CD4-positive, alpha-beta memory T cell (primary cell): ENCODE results near the gene CACNA1G. TPM values are rescaled to one million over a fixed set of nuclear protein-coding genes. Genes with fewer than 3 reads are reported as not detected.

Experiments used
- CTCF ChIA-PET: fragments of 350-600 bp; sonication (Branson Sonifier 250); formaldehyde crosslinking; loops from one replicate; lab custom pipeline; 2021; ENCODE audit warnings: inconsistent platforms; ENCODE audit not compliant: partially characterized antibody; lab: Charles Lee
- POLR2A ChIA-PET: fragments of 350-600 bp; sonication (Branson Sonifier 250); formaldehyde crosslinking; loops from one replicate; lab custom pipeline; 2021; ENCODE audit not compliant: partially characterized antibody; lab: Charles Lee
- DNase-seq, 5 donors: peaks; one replicate each; pipeline versions ENCODE4 v3.0.0 to v3.0.0-alpha.2; 2020 to 2022; ENCODE audit warnings: mixed read lengths in 1 of 5
- H3K27ac ChIP-seq: one replicate; pipeline ENCODE4 v1.7.0; 2013; ENCODE audit warnings: low read depth, low read length
- H3K27me3 ChIP-seq: 2 replicates; pipeline ENCODE4 v1.7.0; 2013; ENCODE audit warnings: mild to moderate bottlenecking, low read length, moderate library complexity; ENCODE audit not compliant: insufficient read depth
- H3K36me3 ChIP-seq: 2 replicates; pipeline ENCODE4 v1.7.0; 2013; ENCODE audit warnings: mild to moderate bottlenecking, low read length, moderate library complexity; ENCODE audit not compliant: insufficient read depth
- H3K4me1 ChIP-seq: 2 replicates; pipeline ENCODE4 v1.7.0; 2013; ENCODE audit warnings: mild to moderate bottlenecking, low read length, moderate library complexity; ENCODE audit not compliant: insufficient read depth
- H3K4me3 ChIP-seq, 2 donors: one replicate each; pipeline ENCODE4 v1.7.0; 2013; ENCODE audit warnings: low read length in 2 of 2, mild to moderate bottlenecking in 1 of 2
- H3K9me3 ChIP-seq, 2 donors: one replicate each; pipeline ENCODE4 v1.7.0; 2013; ENCODE audit warnings: low read length in 2 of 2, control low read depth in 1 of 2; ENCODE audit not compliant: control insufficient read depth in 1 of 2
- H3K27ac Mint-ChIP-seq, 7 donors: one replicate each; pipeline ENCODE4 v1.8.0; 2020 to 2021; ENCODE audit warnings: mixed read lengths in 7 of 7, mild to moderate bottlenecking in 6 of 7, inconsistent platforms in 3 of 7, moderate library complexity in 3 of 7
- H3K27me3 Mint-ChIP-seq, 2 donors: one replicate each; pipeline ENCODE4 v1.8.0; 2020 to 2021; ENCODE audit warnings: mixed read lengths in 2 of 2
- H3K36me3 Mint-ChIP-seq, 2 donors: one replicate each; pipeline ENCODE4 v1.8.0; 2020 to 2021; ENCODE audit warnings: mixed read lengths in 2 of 2, inconsistent platforms in 1 of 2, mild to moderate bottlenecking in 1 of 2
- H3K4me1 Mint-ChIP-seq, 4 donors: one replicate each; pipeline ENCODE4 v1.8.0; 2020 to 2021; ENCODE audit warnings: mixed read lengths in 4 of 4, mild to moderate bottlenecking in 1 of 4
- H3K4me3 Mint-ChIP-seq, 8 donors: one replicate each; pipeline ENCODE4 v1.8.0; 2020 to 2021; ENCODE audit warnings: mixed read lengths in 8 of 8, mild to moderate bottlenecking in 7 of 8, moderate library complexity in 6 of 8, inconsistent platforms in 3 of 8
- H3K9me3 Mint-ChIP-seq, 8 donors: one replicate each; pipeline ENCODE4 v1.8.0; 2020 to 2021; ENCODE audit warnings: mixed read lengths in 8 of 8, mild to moderate bottlenecking in 5 of 8, inconsistent platforms in 3 of 8, moderate library complexity in 1 of 8
- intact Hi-C: fragments of 100-400 bp; cut with micrococcal nuclease; formaldehyde crosslinking; loops from one replicate; pipeline ENCODE4 v1.15.1; 2023
- polyA plus RNA-seq, 2 donors: library from polyadenylated mRNA; unstranded; fragments of 300-500 nt; fragmentation: Illumina TruSeq; gene quantifications; one replicate each; pipeline ENCODE4 v1.2.3, GENCODE V29; 2021
- total RNA-seq, 2 experiments: library from RNA; stranded (reverse); gene quantifications; one replicate each; pipeline ENCODE4 v1.2.3, GENCODE V29; 2021

CACNA1G gene
- total and polyA plus RNA-seq, 4 experiments from 2014 or later: not detected

DNA sequence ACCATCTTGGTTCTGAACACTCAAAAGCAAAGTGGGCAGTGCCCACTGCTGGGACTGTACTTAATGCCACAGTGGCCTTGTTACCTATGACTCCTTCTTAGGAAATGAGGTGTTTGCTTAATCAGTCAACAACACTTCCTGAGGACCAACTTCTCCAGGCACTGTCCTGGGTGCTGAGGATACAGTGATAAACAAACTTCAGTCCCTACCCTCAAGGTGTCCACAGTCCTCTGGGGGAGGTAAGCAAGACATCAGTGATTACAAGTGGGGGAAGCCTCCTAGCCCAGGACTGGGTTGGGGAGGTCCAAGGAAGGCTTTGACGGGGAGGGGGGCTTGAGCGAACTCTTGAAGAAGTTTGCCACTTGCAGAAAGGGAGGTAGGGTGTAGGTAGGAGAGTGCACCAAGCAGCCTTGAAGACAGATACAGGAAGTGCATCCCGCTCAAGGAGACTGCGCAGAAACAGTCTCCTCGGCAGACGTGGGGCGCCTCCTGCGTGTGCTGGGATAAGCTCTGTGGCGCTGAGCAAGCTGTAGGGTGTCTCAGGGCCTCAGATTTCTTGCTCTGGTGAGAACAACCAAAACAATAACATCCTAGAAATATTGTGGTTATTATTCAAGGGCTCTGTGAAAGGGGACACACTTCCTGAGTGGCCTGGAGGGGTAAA, 71.5 kb downstream of the CACNA1G start:
- Mint-ChIP-seq H3K27me3 (peaks cover 48 to 58% of the 10 kb centered on the region in 2 donors), H3K4me3 (peak overlapping the region in 1 of 8 donors; percentile 1), H3K4me1 (peaks cover 2 to 23% (median 12%) of the 10 kb centered on the region in 4 donors), H3K27ac (no peak overlapping the region), H3K36me3 (no peaks in the 10 kb centered on the region), H3K9me3 (peaks cover 0 to 3% (median 0%) of the 10 kb centered on the region in 8 donors)
- Histone ChIP-seq H3K27me3 (peaks cover 54% of the 10 kb centered on the region), H3K27ac (no peak overlapping the region), H3K36me3 (no peaks in the 10 kb centered on the region), H3K4me3 (no peak overlapping the region), H3K4me1 (peaks cover 8% of the 10 kb centered on the region), H3K9me3 (no peaks in the 10 kb centered on the region)
- peak in 1 of 5 donors; percentile 15 for DNase-seq
- CTCF ChIA-PET: interaction anchor here (0.5 to 2.5 kb wide), 3 partner anchors 8 to 210 kb away, joined by 3 to 18 read pairs (median 4); no protein-coding TSS in a partner anchor
- POLR2A ChIA-PET: no interaction called here
- intact Hi-C loops: loop anchor here (5.0 kb wide), 1 partner anchor 325 kb away; no protein-coding TSS in a partner anchor

- peaks cover 54% of the 10 kb centered on the region for H3K27me3 ChIP-seq
- no peaks in the 10 kb centered on the region for H3K36me3 Mint-ChIP-seq
- intact Hi-C loops: loop anchor here (5.0 kb wide), 1 partner anchor 325 kb away; no protein-coding TSS in a partner anchor
Measured at GRCh38 chr17:50632637-50633036, 72.1 kb downstream of the CACNA1G start.

GRCh38 chr17:50633683-50634082, 73.2 kb downstream of the CACNA1G start:
- no peak for DNase-seq
- Mint-ChIP-seq H3K4me1 (peaks cover 0 to 22% (median 11%) of the 10 kb centered on the region in 4 donors), H3K9me3 (peaks cover 0 to 3% (median 0%) of the 10 kb centered on the region in 8 donors), H3K4me3 (peak overlapping the region in 1 of 8 donors; percentile 52), H3K27ac (no peak overlapping the region), H3K36me3 (no peaks in the 10 kb centered on the region), H3K27me3 (peaks cover 54 to 57% of the 10 kb centered on the region in 2 donors)
- H3K36me3 ChIP-seq: no peaks in the 10 kb centered on the region
- no peak overlapping the region for H3K4me3 ChIP-seq
- no peak overlapping the region for H3K27ac ChIP-seq
- H3K27me3 ChIP-seq: peaks cover 51% of the 10 kb centered on the region
- H3K4me1 ChIP-seq: peaks cover 4% of the 10 kb centered on the region
- no peaks in the 10 kb centered on the region for H3K9me3 ChIP-seq
- intact Hi-C loops: loop anchor here (5.0 kb wide), 1 partner anchor 324 kb away; no protein-coding TSS in a partner anchor
- ChIA-PET CTCF (no interaction called here), POLR2A (no interaction called here)

More at GRCh38 chr17:50632637-50633036, 72.1 kb downstream of the CACNA1G start:
- H3K4me1 Mint-ChIP-seq: peaks cover 0 to 23% (median 12%) of the 10 kb centered on the region in 4 donors
- peak overlapping the region in 1 of 8 donors; percentile 48 for H3K4me3 Mint-ChIP-seq
- Histone ChIP-seq H3K4me1 (peaks cover 8% of the 10 kb centered on the region), H3K27ac (no peak overlapping the region), H3K9me3 (no peaks in the 10 kb centered on the region), H3K36me3 (no peaks in the 10 kb centered on the region), H3K4me3 (no peak overlapping the region)
- ChIA-PET POLR2A (no interaction called here), CTCF (interaction anchor here (0.5 to 2.5 kb wide), 3 partner anchors 7 to 209 kb away, joined by 3 to 18 read pairs (median 4); no protein-coding TSS in a partner anchor)
- H3K9me3 Mint-ChIP-seq: peaks cover 0 to 3% (median 0%) of the 10 kb centered on the region in 8 donors
- DNase-seq: no peak
- peaks cover 52 to 57% of the 10 kb centered on the region in 2 donors for H3K27me3 Mint-ChIP-seq
- no peak overlapping the region for H3K27ac Mint-ChIP-seq

DNA sequence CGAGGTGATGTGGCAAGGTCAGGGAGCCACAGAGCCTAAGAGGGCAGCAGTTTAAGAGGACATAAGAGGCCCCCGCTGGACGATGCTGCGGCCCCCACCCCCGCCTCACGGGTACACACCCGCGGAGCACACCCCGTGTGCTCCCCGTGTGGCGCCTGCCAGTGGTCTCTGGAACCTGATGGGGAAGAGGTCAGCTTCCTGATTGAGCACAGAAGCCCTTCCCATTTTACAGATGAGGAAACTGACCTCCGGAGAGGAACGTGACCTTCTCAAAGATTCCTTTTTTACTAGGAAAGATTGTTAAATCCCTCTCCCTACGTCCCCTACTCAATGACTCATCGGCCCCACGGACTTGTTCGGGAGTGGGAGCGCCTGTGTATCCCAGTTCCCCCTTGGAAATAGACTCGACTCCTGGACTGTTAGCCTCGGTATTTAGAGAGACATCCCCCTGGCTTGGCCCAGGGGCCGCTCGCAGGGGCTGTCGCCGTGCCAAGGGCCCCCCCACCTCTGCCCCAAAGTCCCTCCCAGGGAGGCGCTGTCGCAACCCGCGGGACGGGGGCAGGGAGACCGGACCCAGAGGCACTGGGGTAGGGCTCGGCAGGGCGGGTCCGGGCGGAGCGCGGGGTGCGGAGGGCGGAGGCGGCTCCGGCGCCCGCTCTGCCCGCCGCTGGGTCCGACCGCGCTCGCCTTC, 73.9 kb downstream of the CACNA1G start, which contains the start of gene ABCC3:
Gene ABCC3, plus strand, starts transcription at position 658 of the 691 bp plus-strand sequence. CDS start 56 bp downstream, outside the sequence.
- CTCF ChIA-PET: no interaction called here

GRCh38 chr17:50634915-50635731, 74.6 kb downstream of the CACNA1G start:
- CTCF ChIA-PET: interaction anchor here (0.9 kb wide), 2 partner anchors 8 to 9 kb away, joined by 3 to 4 read pairs; no protein-coding TSS in a partner anchor
- H3K4me3 Mint-ChIP-seq: peak overlapping the region in 2 of 8 donors; percentile 31 to 55
- intact Hi-C loops: loop anchor here (5.0 kb wide), 1 partner anchor 322 kb away; no protein-coding TSS in a partner anchor

More for the DNA sequence above, 73.9 kb downstream of the CACNA1G start, which contains the start of gene ABCC3:
- no peak for DNase-seq
- Mint-ChIP-seq H3K9me3 (peaks cover 0 to 3% (median 0%) of the 10 kb centered on the region in 8 donors), H3K27ac (no peak within 1 kb of the TSS), H3K4me1 (peaks cover 0 to 22% (median 11%) of the 10 kb centered on the region in 4 donors), H3K27me3 (peaks cover 49 to 53% of the 10 kb centered on the region in 2 donors), H3K4me3 (peak within 1 kb of the TSS in 2 of 8 donors; percentile 52 to 58), H3K36me3 (no peaks in the 10 kb centered on the region)
- H3K4me3 ChIP-seq: no peak within 1 kb of the TSS
- peaks cover 51% of the 10 kb centered on the region for H3K27me3 ChIP-seq
- H3K4me1 ChIP-seq: peaks cover 4% of the 10 kb centered on the region
- intact Hi-C loops: loop anchor here (5.0 kb wide), 1 partner anchor 323 kb away; no protein-coding TSS in a partner anchor
- POLR2A ChIA-PET: no interaction called here
- no peaks in the 10 kb centered on the region for H3K9me3 ChIP-seq
- no peak within 1 kb of the TSS for H3K27ac ChIP-seq
- no peaks in the 10 kb centered on the region for H3K36me3 ChIP-seq

DNA sequence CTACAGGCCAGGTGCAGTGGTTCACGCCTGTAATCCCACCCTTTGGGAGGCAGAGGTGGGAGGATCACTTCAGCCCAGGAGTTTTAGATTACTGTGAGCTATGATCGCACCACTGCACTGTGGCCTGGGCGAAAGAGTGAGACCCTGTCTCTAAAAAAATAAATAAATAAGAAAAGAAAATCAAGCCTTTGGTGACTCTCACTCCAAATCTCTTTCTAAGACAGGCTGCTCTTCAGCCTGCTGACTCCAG, 75.1 kb downstream of the CACNA1G start:
- H3K27ac ChIP-seq: no peak overlapping the region
- no peak overlapping the region for H3K27ac Mint-ChIP-seq
- peaks cover 45 to 50% of the 10 kb centered on the region in 2 donors for H3K27me3 Mint-ChIP-seq
- no peaks in the 10 kb centered on the region for H3K36me3 ChIP-seq
- H3K4me1 Mint-ChIP-seq: peaks cover 0 to 22% (median 11%) of the 10 kb centered on the region in 4 donors
- H3K4me1 ChIP-seq: peaks cover 4% of the 10 kb centered on the region
- H3K4me3 Mint-ChIP-seq: no peak overlapping the region
- intact Hi-C loops: no loop called here
- no peaks in the 10 kb centered on the region for H3K9me3 ChIP-seq
- H3K36me3 Mint-ChIP-seq: no peaks in the 10 kb centered on the region
- no peak for DNase-seq
- POLR2A ChIA-PET: no interaction called here
- peaks cover 44% of the 10 kb centered on the region for H3K27me3 ChIP-seq
- H3K4me3 ChIP-seq: no peak overlapping the region
- CTCF ChIA-PET: interaction anchor here (0.9 kb wide), 2 partner anchors 8 to 10 kb away, joined by 3 to 4 read pairs; no protein-coding TSS in a partner anchor
- H3K9me3 Mint-ChIP-seq: peaks cover 0 to 3% (median 0%) of the 10 kb centered on the region in 8 donors

More at GRCh38 chr17:50634915-50635731, 74.6 kb downstream of the CACNA1G start:
- H3K4me1 ChIP-seq: peaks cover 4% of the 10 kb centered on the region
- H3K27ac ChIP-seq: no peak overlapping the region
- peaks cover 49% of the 10 kb centered on the region for H3K27me3 ChIP-seq
- H3K27ac Mint-ChIP-seq: no peak overlapping the region
- no peaks in the 10 kb centered on the region for H3K36me3 ChIP-seq
- H3K9me3 ChIP-seq: no peaks in the 10 kb centered on the region
- POLR2A ChIA-PET: no interaction called here
- DNase-seq: no peak
- H3K9me3 Mint-ChIP-seq: peaks cover 0 to 3% (median 0%) of the 10 kb centered on the region in 8 donors
- peaks cover 48 to 53% of the 10 kb centered on the region in 2 donors for H3K27me3 Mint-ChIP-seq
- H3K4me3 ChIP-seq: no peak overlapping the region
- H3K36me3 Mint-ChIP-seq: no peaks in the 10 kb centered on the region
- peaks cover 0 to 22% (median 11%) of the 10 kb centered on the region in 4 donors for H3K4me1 Mint-ChIP-seq
